Activated CD8-positive, alpha-beta memory T cell treated with anti-CD3 and anti-CD28 coated beads for 24 hours (primary cell): Measurements from ENCODE around the gene NRG3.

Source experiments
- DNase-seq: peaks from one replicate; pipeline ENCODE4 v3.0.0-alpha.2; 2020

The NRG3 gene

GRCh38 chr10:82867056-82867455 is 992.1 kb downstream of the NRG3 start:
- no peak for DNase-seq

DNA sequence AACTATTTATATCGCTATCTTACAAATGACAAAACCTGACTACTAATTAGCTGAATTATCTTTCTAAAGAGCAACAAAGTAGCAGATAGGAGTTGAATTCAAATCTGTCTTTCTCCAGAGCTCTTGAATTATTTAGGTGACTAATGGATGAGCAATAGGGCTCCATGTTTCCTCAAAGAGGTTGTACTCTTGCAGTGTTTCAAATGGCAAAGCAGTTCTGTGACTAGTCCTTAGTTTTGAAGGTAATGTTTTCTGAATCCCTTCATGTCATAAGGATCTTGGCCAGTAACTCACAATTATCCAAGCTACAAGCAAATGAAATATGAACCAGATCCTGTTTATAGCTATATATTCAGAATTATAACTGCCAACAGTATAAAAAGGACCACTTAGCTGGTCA is 999.7 kb downstream of the NRG3 start:
- no peak for DNase-seq

DNA sequence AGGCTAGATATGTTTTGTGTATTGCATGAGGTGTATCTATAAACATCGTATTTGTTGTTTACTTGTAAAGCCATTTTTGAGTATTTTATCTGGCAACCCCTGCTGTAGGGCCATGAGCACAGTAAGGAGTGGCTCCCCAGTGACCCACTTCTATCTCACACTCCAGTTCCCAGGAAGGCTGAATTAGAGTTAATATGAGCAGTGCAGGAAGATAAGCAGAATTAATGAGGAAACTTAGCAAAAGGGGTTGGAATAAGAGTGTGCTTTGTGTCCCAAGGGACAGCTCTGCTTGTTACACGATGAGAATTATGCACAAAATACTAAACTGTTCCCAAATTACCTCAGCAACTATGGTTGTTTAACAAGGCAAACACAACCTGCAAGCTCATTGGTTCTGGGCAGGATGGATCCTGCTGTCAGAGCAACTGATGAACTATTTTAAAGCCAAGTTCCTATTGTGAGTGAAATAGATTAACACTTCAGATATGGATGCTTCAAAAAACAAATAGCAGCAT is 1005.8 kb downstream of the NRG3 start:
- DNase-seq: no peak

DNA sequence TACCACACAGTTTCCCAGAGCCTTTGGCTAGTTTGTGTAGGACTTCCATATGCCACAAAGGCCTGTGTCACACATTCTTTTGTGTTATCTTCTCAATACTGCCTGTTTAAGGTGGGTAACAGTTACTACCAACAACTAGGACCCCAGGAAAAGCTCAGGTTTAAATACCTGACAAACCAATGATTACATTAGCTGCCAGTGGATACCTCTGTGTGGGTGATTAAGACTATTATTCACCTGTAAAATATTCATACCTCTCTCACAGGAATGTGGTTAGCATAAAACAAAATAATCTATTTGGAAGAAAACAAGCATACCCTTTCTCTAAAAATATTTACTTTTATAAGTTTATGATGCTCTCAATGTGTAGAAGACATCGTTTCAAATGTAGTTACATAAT is 1007.7 kb downstream of the NRG3 start:
- no peak for DNase-seq

GRCh38 chr10:82883603-82884002 is 1008.6 kb downstream of the NRG3 start:
- no peak for DNase-seq

- DNase-seq: no peak
These were observed 1012.5 kb downstream of the NRG3 start for GRCh38 chr10:82887488-82887887.

GRCh38 chr10:82888809-82889455 is 1013.9 kb downstream of the NRG3 start:
- no peak for DNase-seq

GRCh38 chr10:82889728-82890127 is 1014.7 kb downstream of the NRG3 start:
- DNase-seq: no peak

GRCh38 chr10:82890573-82890972 is 1015.6 kb downstream of the NRG3 start:
- no peak for DNase-seq

DNA sequence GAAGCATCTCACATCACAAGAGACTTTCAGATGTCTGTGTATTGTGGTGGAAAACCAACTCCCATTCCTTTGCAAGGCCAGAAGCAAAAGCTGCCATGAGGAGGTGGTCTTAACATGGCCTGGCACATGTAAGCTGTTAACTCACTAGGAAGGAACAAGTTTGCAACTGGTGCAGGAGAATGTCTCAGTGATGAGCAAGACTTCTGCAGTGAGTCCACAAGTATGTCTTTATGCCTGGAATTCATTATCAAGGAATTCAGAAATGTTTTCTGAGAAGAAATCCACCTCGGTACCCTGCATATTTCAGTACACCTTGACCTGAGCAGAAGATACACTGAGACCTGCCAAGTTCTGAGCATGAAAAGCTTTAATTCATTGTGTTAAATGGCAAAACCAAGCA is 1033.1 kb downstream of the NRG3 start:
- DNase-seq: no peak

DNA sequence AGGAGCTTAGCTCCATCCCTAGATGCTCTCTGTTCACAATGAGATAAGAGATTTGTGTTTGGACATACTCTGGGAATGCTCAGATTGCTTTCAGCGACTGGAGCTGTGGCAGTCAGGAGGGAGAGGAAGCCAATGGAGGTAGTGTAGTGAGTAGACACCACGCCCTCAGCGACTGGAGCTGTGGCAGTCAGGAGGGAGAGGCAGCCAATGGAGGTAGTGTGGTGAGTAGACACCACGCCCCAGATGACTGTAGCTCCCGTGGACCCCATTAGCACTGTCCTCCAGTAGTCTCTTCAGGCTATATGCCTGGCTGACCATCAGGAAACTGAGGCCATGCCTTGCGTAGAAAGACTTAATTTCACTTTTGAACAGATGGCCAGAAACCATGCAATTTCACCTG is 1033.8 kb downstream of the NRG3 start:
- no peak for DNase-seq

GRCh38 chr10:82910301-82910700 is 1035.3 kb downstream of the NRG3 start:
- no peak for DNase-seq

- no peak for DNase-seq
These were observed 1039.7 kb downstream of the NRG3 start for GRCh38 chr10:82914655-82915136.

DNA sequence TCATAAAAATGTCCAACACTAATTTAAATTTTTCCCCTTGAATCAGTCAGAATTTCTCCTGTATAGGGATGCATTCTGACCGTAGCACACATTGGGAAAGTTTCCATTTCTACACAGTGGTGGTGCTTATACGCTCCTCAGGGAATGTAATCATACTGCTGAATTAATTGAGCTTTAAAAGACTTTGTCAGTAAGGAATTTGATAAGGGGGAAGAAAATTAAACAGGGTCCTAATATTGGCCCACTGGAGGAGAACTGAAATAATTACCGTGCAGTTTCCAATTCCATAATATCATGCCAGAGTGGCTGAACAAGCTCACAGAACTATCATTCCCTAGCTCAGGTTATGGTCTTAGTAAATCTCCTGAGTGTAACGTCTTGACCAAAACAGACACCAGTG is 1041.9 kb downstream of the NRG3 start:
- DNase-seq: no peak

GRCh38 chr10:82918022-82918421 is 1043.0 kb downstream of the NRG3 start:
- DNase-seq: no peak

GRCh38 chr10:82922046-82922445 is 1047.1 kb downstream of the NRG3 start:
- DNase-seq: no peak

DNA sequence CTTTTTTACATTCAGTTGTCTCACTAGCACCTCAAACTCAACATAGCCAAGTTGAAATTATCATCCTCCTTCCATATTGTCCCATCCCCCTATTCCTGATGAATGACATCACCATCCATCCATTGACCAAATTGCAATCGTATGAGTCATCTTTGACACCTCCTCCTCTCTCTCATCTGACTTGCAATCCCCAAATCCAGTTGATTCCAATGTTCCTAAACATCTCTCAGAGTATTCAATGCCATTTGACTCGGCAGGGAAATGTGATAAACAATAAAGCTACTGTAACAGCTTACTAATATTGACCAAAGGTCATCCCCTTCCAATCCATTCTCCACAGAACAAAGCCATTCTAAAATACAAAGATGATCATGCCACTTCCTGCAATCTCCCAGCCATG is 1047.8 kb downstream of the NRG3 start:
- DNase-seq: no peak

DNA sequence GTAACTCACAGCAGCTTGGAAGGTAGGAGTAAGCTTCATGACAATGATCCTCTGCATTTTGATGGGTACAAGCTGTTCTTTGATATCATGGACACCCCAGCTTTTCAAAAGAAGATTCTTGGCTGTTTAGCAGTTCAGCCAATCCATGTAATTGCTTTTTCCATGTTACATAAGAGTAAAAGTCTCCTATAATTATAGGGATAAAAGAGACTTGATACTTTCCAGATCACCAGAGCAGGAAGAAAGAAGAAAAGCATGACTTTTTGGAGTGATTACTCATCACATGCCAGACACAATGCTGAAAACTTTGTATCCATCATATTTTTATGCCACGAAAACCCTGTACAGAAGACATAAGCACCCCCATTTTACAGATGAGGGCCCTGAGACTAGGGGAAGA is 1049.7 kb downstream of the NRG3 start:
- no peak for DNase-seq

- DNase-seq: no peak
These were observed 1050.6 kb downstream of the NRG3 start for GRCh38 chr10:82925547-82925946.

DNA sequence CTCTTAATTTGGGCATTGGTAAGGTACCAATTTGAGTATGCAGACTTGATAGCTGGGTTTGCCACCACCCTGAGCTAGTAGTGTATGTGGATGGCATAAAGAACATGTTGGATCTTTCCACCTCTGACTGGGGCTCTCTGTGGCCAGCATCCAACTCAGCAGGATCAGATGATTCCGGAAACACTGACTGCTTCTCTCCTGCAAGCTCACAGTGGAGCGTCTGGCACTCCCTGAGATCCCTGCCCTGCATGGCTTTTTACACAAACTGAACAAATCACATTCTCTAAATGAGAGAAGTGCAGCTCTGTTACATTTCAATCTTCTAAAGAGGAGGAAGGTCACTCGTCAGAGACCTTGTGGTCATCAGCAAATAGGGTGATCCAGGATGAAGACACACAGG is 1057.5 kb downstream of the NRG3 start:
- DNase-seq: no peak

- no peak for DNase-seq
These were observed 1059.4 kb downstream of the NRG3 start for GRCh38 chr10:82934429-82934828.

DNA sequence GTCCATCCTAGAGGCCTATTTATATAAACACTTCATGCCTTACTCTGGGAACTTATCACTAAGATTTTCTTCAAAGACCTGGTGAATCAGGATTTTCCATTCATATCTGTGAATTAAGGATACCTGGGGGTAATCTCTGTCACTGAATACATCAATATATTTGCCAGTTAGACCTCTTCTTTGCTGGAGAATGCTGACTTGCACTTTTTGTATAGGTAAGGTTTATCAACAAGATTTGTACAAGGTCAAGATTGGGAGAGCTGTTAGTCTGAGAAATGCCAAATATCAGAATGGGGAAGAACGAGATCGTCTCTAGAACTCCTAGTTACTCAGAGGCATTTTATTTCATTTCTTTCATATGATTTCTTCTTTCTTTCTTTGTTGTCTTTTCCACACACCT is 1060.0 kb downstream of the NRG3 start:
- no peak for DNase-seq

DNA sequence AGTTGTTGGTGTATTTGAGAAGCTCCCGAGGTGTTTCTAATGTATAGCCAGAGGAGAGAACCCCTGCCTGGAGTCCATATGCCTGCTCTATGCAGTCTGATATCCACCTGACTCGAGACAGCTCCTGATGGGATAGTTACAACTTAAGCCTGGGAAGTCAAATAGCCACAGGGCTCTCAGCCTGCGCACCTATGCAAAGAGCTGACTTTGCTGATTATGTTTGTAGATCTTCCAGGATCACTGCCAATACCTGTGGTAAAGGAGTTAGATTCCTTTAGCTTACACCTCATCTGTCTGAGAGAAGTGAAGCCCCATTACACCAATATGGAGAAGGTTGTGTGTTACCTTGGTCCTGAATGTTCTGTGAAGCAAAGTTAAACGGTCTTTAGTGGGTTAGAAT is 1063.3 kb downstream of the NRG3 start:
- DNase-seq: no peak

- no peak for DNase-seq
These were observed 1067.5 kb downstream of the NRG3 start for GRCh38 chr10:82942286-82943099.
